ELR (cell line): ENCODE data around the gene ARHGEF11.
A peak's percentile ranks its signal among the peaks of the same experiment; 100 is the strongest.

Experiments
- DNase-seq: peaks from one replicate; pipeline ENCODE4 v3.0.0-alpha.2; 2015; ENCODE audit warnings: low read depth

The ARHGEF11 gene

GRCh38 chr1:157047062-157047410 is 1.5 kb upstream of the ARHGEF11 start:
- DNase-seq = peak; percentile 16

GRCh38 chr1:157044326-157044725 is 1.2 kb downstream of the ARHGEF11 start:
- peak; percentile 6 for DNase-seq

DNA sequence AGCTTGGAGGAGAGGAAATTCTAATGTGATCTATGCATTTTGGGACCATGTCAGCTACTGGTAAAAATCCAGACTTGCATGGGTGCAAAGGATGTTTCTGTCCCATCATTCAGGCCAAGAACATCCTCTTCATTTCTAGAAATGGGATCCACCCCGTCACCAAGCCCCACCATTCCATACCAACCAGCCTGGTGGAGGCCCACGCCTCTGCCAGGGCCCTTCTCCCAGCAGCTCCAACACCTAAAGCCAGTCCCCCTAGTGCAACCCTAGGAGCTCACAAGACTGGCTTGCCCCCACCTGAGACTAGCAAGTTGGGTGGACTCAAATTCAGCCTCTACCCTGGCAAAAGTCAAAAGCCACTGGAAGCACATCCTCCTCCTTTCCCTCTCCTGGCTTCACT is 1.9 kb downstream of the ARHGEF11 start:
- peak; percentile 6 for DNase-seq

DNA sequence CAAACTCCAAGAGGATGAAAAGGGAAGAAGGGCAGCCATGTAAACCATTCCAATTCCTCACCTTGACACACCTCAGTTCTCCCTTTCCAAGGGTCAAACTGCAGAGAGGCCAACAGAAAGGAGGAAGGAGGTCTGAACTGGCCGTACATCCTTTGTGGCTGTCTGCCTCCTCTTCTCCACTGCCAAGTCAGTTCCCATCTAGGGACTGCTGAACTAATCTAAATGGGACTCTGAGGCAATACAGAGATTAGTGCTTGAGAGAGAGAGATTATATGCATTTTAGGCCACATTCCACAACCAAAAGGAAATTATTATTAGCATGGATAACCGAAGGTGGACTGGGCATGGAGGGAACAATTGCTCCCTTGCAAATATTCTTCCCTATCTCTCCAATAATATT is 2.7 kb downstream of the ARHGEF11 start:
- no peak for DNase-seq

- peak; percentile 63 for DNase-seq
Observed at GRCh38 chr1:157040802-157041201, 4.7 kb downstream of the ARHGEF11 start.

DNA sequence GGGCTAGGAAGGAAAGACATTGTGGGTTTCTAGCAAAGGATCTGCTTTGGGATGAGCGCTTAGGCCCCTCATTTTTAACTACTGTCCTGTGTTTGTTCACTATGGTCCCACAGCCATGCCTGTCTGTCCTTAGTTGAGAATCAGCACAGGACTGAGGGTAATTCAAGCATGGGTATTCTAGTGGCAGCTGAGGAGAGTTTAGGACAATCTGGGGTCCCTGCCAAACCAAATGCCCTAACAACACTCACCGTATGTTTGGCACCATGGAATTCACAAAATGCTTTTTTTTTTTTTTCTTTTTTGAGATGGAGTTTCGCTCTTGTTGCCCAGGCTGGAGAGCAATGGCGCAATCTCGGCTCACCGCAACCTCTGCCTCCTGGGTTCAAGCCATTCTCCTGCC is 10.4 kb downstream of the ARHGEF11 start:
- no peak for DNase-seq

GRCh38 chr1:157034137-157034800 is 11.3 kb downstream of the ARHGEF11 start:
- peak; percentile 30 for DNase-seq

- no peak for DNase-seq
Observed at GRCh38 chr1:157033357-157033876, 12.1 kb downstream of the ARHGEF11 start.

DNA sequence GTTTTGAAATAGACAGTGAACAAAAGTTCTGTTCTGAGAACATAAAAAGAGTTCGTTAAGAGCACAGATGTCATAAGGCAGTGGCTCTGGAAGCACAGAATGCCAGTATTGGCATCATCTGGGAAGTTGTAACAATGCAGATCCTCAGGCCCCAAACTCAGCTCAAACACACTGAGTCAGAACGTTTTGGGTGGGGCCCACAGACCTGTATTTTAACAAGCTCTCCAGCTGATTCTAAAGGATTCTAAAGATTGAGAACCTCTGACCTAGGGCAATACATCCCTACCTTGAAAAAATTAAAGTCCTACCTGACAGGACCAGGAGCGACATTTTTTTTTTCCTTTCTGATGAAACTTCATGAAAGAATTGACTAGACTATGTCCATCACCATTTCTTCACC is 13.2 kb downstream of the ARHGEF11 start:
- no peak for DNase-seq

DNA sequence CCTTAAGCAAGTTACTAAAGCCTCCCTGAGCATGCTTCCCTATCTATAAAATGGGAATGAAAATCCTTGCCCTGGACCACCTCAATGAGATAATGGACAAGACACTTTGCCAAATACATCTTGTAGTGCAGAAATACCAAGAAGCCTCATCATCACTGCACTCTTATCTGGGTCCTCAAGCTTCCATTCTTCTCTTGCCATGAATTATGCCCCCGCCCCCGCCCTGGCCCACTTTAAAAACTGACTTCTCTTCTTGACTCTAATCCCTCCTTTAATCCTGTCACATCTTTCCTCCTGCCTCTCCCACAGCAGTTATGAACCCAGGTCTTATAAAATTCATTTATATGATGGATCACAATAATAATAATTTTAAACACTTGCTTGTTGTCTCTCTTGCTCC is 14.8 kb downstream of the ARHGEF11 start:
- no peak for DNase-seq

DNA sequence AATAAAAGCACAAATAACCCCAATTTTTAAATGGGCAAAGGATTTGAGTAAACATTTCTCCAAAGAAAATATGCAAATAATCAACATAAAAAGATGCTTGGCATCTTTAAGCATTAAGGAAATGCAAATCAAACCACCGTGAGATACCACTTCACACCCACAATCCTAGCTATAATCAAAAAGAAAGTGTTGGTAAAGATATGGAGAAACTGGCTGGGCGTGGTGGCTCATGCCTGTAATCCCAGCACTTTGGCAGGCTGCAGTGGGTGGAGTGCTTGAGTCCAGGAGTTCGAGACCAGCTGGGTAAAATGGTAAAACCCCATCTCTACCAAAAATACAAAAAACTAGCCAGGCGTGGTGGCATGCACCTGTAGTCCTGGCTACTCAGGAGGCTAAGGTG is 16.9 kb downstream of the ARHGEF11 start:
- DNase-seq = no peak

DNA sequence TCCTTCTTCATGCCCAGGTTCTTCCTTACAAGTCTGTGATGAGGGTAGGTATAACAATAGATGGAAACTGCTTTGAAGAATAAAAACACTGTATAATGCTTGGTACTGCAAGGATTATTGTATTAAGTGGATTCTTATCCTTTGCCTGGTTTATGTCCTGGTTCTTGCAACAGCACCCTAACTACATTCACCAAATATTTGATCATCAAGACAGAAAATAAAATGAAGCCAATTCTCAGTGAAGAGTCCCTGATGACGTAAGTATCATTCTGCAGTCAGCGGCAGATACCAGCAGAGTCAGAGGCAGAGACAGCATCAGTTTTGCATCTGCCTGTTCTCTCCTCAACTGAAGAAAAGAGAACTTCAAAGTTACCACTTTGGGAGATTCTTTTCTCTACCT is 19.7 kb downstream of the ARHGEF11 start:
- DNase-seq = no peak

- no peak for DNase-seq
Observed at GRCh38 chr1:157025385-157025784, 20.2 kb downstream of the ARHGEF11 start.

GRCh38 chr1:157021688-157022087 is 23.9 kb downstream of the ARHGEF11 start:
- DNase-seq = no peak

GRCh38 chr1:157019457-157019856 is 26.1 kb downstream of the ARHGEF11 start:
- no peak for DNase-seq

DNA sequence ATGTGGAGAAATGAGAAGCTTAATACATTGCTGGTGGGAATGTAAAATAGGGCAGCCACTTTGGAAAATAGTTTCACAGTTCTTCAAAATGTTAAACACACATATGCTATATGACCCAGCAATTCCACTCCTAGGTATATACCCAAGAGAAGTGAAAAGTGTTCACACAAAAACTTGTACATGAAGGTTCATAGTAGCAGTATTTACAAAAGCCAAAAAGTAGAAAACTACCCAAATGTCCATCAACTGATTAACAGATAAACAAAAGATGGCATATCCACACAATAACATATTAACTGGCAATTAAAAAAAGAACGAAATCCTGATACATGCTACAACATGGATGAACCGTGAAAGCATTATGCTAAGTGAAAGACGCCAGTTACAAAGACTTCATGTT is 33.7 kb downstream of the ARHGEF11 start:
- no peak for DNase-seq

DNA sequence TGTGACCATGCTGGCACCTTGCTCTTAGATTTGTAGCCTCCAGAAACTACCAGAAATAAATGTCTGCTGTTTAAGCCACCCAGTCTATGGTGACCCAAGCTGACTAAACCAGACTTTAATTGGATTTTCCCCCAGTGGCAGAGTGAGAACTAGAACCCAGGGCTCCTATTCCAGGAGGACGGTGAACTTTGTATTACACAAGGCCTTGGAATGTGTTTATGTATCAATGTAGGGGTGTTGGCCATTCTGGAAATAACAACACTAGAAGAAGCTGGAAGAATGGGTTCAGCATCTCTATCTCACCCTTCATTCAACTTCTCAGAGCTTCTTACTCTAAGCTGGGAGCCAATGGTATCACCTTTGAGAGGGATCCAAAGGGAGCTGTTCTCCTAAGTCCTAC is 37.0 kb downstream of the ARHGEF11 start:
- peak; percentile 33 for DNase-seq

DNA sequence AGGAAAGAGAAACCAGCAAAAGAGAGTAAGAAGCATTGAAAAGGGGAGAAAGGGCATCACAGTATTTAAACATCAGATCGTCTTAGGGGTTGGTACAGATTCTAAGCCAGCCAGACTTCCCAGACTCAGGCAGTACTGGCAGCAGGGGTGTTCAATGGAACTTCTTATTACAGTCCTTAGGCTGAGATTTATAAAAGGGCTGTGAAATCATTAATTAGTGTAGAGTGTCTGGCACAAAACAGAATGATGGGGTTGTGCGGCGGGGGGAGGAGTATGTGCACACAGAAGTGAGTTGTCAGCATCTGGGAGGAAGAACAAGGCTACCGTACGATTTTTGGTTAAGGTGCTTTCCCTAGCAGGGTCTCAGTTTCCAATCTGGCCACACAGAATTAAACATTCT is 38.2 kb downstream of the ARHGEF11 start:
- DNase-seq = no peak

DNA sequence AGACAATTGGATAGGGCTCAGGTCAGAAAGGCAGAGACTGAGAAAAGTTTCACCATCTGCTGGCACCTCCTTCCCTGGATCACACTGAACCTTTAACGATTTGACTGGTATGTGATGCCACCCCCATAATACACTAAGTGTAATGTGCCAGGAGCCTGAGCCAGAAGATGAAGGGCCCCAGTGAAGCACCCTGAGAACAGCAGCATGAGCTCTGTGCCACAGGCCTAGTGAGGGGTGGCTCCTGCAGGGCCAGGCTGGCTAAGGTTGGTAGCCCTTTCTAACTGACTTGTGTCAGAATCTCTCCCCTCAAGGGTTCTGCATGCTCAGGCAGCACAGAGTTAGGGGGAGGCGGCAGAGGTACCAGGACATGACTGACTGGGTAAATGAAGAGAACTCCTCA is 38.9 kb downstream of the ARHGEF11 start:
- DNase-seq = no peak

DNA sequence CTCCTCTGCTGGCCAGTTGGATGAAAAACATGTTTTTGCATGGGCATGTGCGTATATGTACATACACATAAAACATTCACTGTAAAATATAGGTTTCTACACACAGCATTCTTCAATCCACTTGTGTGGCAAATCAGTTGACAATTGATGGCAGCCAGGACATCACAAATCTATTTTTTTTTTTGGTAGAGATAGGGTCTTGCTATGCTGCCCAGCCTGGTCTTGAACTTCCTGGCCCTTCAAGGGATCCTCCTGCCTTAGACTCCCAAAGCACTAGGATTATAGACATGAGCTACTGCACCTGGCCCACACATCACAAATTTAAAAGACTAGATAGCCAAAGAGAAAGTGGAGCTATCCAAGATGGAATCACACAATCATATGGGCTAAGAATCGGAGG is 39.6 kb downstream of the ARHGEF11 start:
- no peak for DNase-seq

DNA sequence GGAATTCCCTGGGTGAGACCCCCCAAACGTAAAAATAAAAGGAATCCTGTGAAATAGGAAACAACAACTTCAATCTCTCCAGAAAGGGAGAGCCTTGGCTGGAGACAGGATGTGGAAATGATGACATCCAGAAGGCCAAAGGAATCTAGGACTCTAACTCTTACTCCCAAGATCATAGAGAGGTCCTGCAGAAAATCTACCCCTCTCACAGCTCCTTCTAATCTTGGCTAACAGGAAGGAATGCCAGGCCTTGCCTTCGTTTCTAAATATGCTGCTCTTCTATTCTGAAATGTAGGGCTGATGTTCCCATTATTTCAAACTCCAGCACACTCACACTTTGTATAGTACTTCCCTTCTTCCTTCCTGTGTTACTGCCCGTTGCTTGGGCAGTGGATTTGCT is 40.7 kb downstream of the ARHGEF11 start:
- DNase-seq = no peak

- no peak for DNase-seq
Observed at GRCh38 chr1:157004327-157004726, 41.2 kb downstream of the ARHGEF11 start.

GRCh38 chr1:157001304-157001703 is 44.2 kb downstream of the ARHGEF11 start:
- peak; percentile 15 for DNase-seq

GRCh38 chr1:157000686-157001085 is 44.9 kb downstream of the ARHGEF11 start:
- DNase-seq = peak; percentile 34
